Activated B cell treated with CpG ODN at 0.5 μM for 24 hours (primary cell): ENCODE measurements around the gene SF3A1. TPM values are rescaled to one million over a fixed set of nuclear protein-coding genes. Genes with fewer than 3 reads are reported as not detected.

Source experiments
- total RNA-seq: library from RNA; stranded (reverse); gene quantifications from 2 replicates; pipeline ENCODE4 v1.2.3, GENCODE V29; 2022

Gene SF3A1
- total RNA-seq, 1 donor from 2014 or later, result 263 TPM

Other genes starting within 250 kb of the SF3A1 start
- gene LIF, start 110.1 kb downstream of the SF3A1 start, total RNA-seq, result 0.42 and 0.44 TPM in 2 replicates
- 1.0 and 1.7 TPM in 2 replicates for gene OSM, start 90.0 kb downstream of the SF3A1 start, total RNA-seq
- 2.4 and 3.5 TPM in 2 replicates for gene CASTOR1, start 67.4 kb downstream of the SF3A1 start, total RNA-seq
- 20.1 and 20.4 TPM in 2 replicates for gene TBC1D10A, start 30.0 kb downstream of the SF3A1 start, total RNA-seq
- 1.8 and 2.9 TPM in 2 replicates for gene CCDC157, start 113 bp upstream of the SF3A1 start, total RNA-seq
- gene RNF215, start 30.5 kb upstream of the SF3A1 start, total RNA-seq, result 8.6 and 8.8 TPM in 2 replicates
- gene SEC14L2, start 40.1 kb upstream of the SF3A1 start, total RNA-seq, result 0.40 and 0.42 TPM in 2 replicates
- gene MTFP1, start 68.9 kb upstream of the SF3A1 start, total RNA-seq, result 30.8 and 33.9 TPM in 2 replicates
- gene SEC14L3, start 115.1 kb upstream of the SF3A1 start, total RNA-seq, result not detected in 2 replicates
- gene SEC14L4, start 148.8 kb upstream of the SF3A1 start, total RNA-seq, result not detected in 2 replicates
- not detected in 2 replicates for gene SEC14L6, start 189.8 kb upstream of the SF3A1 start, total RNA-seq
- 0.27 TPM in 1 of 2 replicates, not detected in the other for gene GAL3ST1, start 217.8 kb upstream of the SF3A1 start, total RNA-seq
- gene PES1, start 235.0 kb upstream of the SF3A1 start, total RNA-seq, result 124 TPM in 2 replicates